ENCODE data around the gene MMP15.

MMP15 gene

GRCh38 chr16:57986196-57986595 lies 39.4 kb upstream of the MMP15 start:
- Histone ChIP-seq H3K27ac (ENCODE audit: poor library complexity, severe bottlenecking) (no peak overlapping the region), H3K27me3 (ENCODE audit: insufficient read depth, poor library complexity, severe bottlenecking) (no peaks in the 10 kb centered on the region), H3K4me1 (ENCODE audit: insufficient read depth, poor library complexity, severe bottlenecking) (peaks cover 7% of the 10 kb centered on the region), H3K4me3 (ENCODE audit: severe bottlenecking) (no peak overlapping the region), H3K9me3 (ENCODE audit: severe bottlenecking) (no peaks in the 10 kb centered on the region), H3K36me3 (ENCODE audit: low read depth) (no peaks in the 10 kb centered on the region)
- DNase-seq (ENCODE audit: low spot score) (peak; percentile 23), ATAC-seq (ENCODE audit: low read depth) (no peak)
- no peak for TF ChIP-seq CTCF (IDR thresholded peaks at IDR 0.05; ENCODE audit: poor library complexity, severe bottlenecking)

GRCh38 chr16:57987441-57988177 lies 37.9 kb upstream of the MMP15 start:
- Histone ChIP-seq H3K27ac (ENCODE audit: poor library complexity, severe bottlenecking) (no peak overlapping the region), H3K4me3 (ENCODE audit: severe bottlenecking) (no peak overlapping the region), H3K36me3 (ENCODE audit: low read depth) (no peaks in the 10 kb centered on the region), H3K27me3 (ENCODE audit: insufficient read depth, poor library complexity, severe bottlenecking) (no peaks in the 10 kb centered on the region), H3K9me3 (ENCODE audit: severe bottlenecking) (no peaks in the 10 kb centered on the region), H3K4me1 (ENCODE audit: insufficient read depth, poor library complexity, severe bottlenecking) (peaks cover 7% of the 10 kb centered on the region)
- ATAC-seq (ENCODE audit: low read depth) (no peak), DNase-seq (ENCODE audit: low spot score) (peak; percentile 46)
- no peak for TF ChIP-seq CTCF (IDR thresholded peaks at IDR 0.05; ENCODE audit: poor library complexity, severe bottlenecking)

- no peaks in the 10 kb centered on the region for H3K27me3 ChIP-seq (ENCODE audit: insufficient read depth, poor library complexity, severe bottlenecking)
- no peak for TF ChIP-seq CTCF (IDR thresholded peaks at IDR 0.05; ENCODE audit: poor library complexity, severe bottlenecking)
- no peaks in the 10 kb centered on the region for H3K9me3 ChIP-seq (ENCODE audit: severe bottlenecking)
- peaks cover 17% of the 10 kb centered on the region for H3K4me1 ChIP-seq (ENCODE audit: insufficient read depth, poor library complexity, severe bottlenecking)
- DNase-seq (ENCODE audit: low spot score) (peak; percentile 64), ATAC-seq (ENCODE audit: low read depth) (no peak)
- H3K27ac ChIP-seq (ENCODE audit: poor library complexity, severe bottlenecking) = no peak overlapping the region
- no peak overlapping the region for H3K4me3 ChIP-seq (ENCODE audit: severe bottlenecking)
- no peaks in the 10 kb centered on the region for H3K36me3 ChIP-seq (ENCODE audit: low read depth)
Measured at GRCh38 chr16:57988929-57989328, 36.6 kb upstream of the MMP15 start.

- Histone ChIP-seq H3K4me3 (ENCODE audit: severe bottlenecking) (no peak overlapping the region), H3K4me1 (ENCODE audit: insufficient read depth, poor library complexity, severe bottlenecking) (peaks cover 22% of the 10 kb centered on the region), H3K27me3 (ENCODE audit: insufficient read depth, poor library complexity, severe bottlenecking) (no peaks in the 10 kb centered on the region), H3K9me3 (ENCODE audit: severe bottlenecking) (no peaks in the 10 kb centered on the region), H3K36me3 (ENCODE audit: low read depth) (peaks cover 9% of the 10 kb centered on the region), H3K27ac (ENCODE audit: poor library complexity, severe bottlenecking) (no peak overlapping the region)
- DNase-seq (ENCODE audit: low spot score) = no peak
- TF ChIP-seq CTCF (IDR thresholded peaks at IDR 0.05; ENCODE audit: poor library complexity, severe bottlenecking) = no peak
- no peak for ATAC-seq (ENCODE audit: low read depth)
Measured at GRCh38 chr16:57991551-57992059, 33.9 kb upstream of the MMP15 start.

- no peak for ATAC-seq (ENCODE audit: low read depth)
- H3K9me3 ChIP-seq (ENCODE audit: severe bottlenecking) = no peaks in the 10 kb centered on the region
- DNase-seq (ENCODE audit: low spot score) = no peak
- peaks cover 22% of the 10 kb centered on the region for H3K4me1 ChIP-seq (ENCODE audit: insufficient read depth, poor library complexity, severe bottlenecking)
- peaks cover 9% of the 10 kb centered on the region for H3K36me3 ChIP-seq (ENCODE audit: low read depth)
- no peak overlapping the region for H3K4me3 ChIP-seq (ENCODE audit: severe bottlenecking)
- no peak overlapping the region for H3K27ac ChIP-seq (ENCODE audit: poor library complexity, severe bottlenecking)
- no peak for TF ChIP-seq CTCF (IDR thresholded peaks at IDR 0.05; ENCODE audit: poor library complexity, severe bottlenecking)
- no peaks in the 10 kb centered on the region for H3K27me3 ChIP-seq (ENCODE audit: insufficient read depth, poor library complexity, severe bottlenecking)
Measured at GRCh38 chr16:57992084-57992483, 33.5 kb upstream of the MMP15 start.

Data from RWPE2 (cell line).